Karpas-422 (cell line): ENCODE measurements around the gene MYO7B. TPM values are rescaled to one million over a fixed set of nuclear protein-coding genes. Genes with fewer than 3 reads are reported as not detected.

Experiments
- DNase-seq: peaks from one replicate; pipeline ENCODE4 v3.0.0-alpha.2; 2015
- H2AFZ ChIP-seq: fragments of 200-600 bp; sonication (generic); 2 replicates; pipeline ENCODE4 v1.6.1; 2014; ENCODE audit warnings: antibody characterized with exemption, low read length, mixed read lengths
- H3K27ac ChIP-seq: fragments of 200-600 bp; sonication (generic); 2 replicates; pipeline ENCODE4 v1.5.1; 2014; ENCODE audit warnings: mild to moderate bottlenecking, low read length, moderate library complexity
- H3K27me3 ChIP-seq: fragments of 200-600 bp; sonication (generic); 2 replicates; pipeline ENCODE4 v1.6.1; 2014; ENCODE audit warnings: low read length, mixed read lengths
- H3K36me3 ChIP-seq: fragments of 200-600 bp; sonication (generic); 2 replicates; pipeline ENCODE4 v1.6.1; 2014; ENCODE audit warnings: low read length, mixed read lengths; ENCODE audit not compliant: insufficient read depth
- H3K4me1 ChIP-seq: fragments of 200-600 bp; sonication (generic); 2 replicates; pipeline ENCODE4 v1.6.1; 2014; ENCODE audit warnings: mild to moderate bottlenecking, low read length, mixed read lengths
- H3K4me2 ChIP-seq: fragments of 200-600 bp; sonication (generic); 2 replicates; pipeline ENCODE4 v1.6.1; 2014; ENCODE audit warnings: low read length, low read depth, mild to moderate bottlenecking; ENCODE audit not compliant: poor library complexity, severe bottlenecking
- H3K4me3 ChIP-seq: fragments of 200-600 bp; sonication (generic); 2 replicates; pipeline ENCODE4 v1.5.1; 2014; ENCODE audit warnings: mild to moderate bottlenecking, antibody characterized with exemption, low read length, mixed read lengths
- H3K79me2 ChIP-seq: fragments of 200-600 bp; sonication (generic); 2 replicates; pipeline ENCODE4 v1.6.1; 2014; ENCODE audit warnings: mild to moderate bottlenecking, low read length, mixed read lengths
- H3K9ac ChIP-seq: fragments of 200-600 bp; sonication (generic); 2 replicates; pipeline ENCODE4 v1.6.0; 2014; ENCODE audit warnings: low read length
- H3K9me2 ChIP-seq: fragments of 200-600 bp; sonication (generic), shearing (Covaris generic); replicated peaks from 2 replicates; pipeline ENCODE4 v1.6.0; 2014; ENCODE audit warnings: mild to moderate bottlenecking, low read length, moderate library complexity; ENCODE audit not compliant: insufficient read depth
- H3K9me3 ChIP-seq: fragments of 300-700, 200-600 bp; sonication (generic); 2 replicates; pipeline ENCODE4 v1.6.1; 2014; ENCODE audit warnings: low read length, mixed read lengths
- H4K20me1 ChIP-seq: fragments of 200-600 bp; sonication (generic); 2 replicates; pipeline ENCODE4 v1.6.1; 2014; ENCODE audit warnings: mild to moderate bottlenecking, antibody characterized with exemption, low read length, low read depth; ENCODE audit not compliant: insufficient read depth
- total RNA-seq: library from RNA; depleted of rRNA; stranded (reverse); fragments of >200 nt; shearing (Covaris generic); gene quantifications from 2 replicates; pipeline ENCODE4 v1.2.3, GENCODE V29; 2014; ENCODE audit warnings: low replicate concordance

The MYO7B gene
- total RNA-seq, 1 experiment from 2014 or later: 3.0 TPM

DNA sequence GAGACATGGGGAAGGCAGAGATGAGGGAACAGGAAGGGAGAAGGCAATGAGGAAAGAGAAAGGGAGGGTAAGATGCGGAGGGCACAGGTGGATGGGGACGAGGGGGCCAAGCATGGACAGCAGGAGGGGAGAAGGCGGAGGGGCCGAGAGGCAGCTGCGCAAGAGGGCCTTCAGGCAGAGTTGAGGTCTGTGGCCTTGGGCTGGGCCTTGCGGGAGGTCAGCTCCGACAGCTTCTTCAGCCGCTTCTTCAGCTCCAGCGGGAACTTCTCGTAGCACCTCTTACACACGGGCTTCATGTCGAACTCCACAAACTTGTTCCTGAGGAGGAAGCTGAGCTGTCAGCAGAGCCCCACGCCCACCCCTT, 103.6 kb downstream of the MYO7B start:
- Histone ChIP-seq H3K27me3 (no peaks in the 10 kb centered on the region), H3K27ac (no peak overlapping the region), H3K79me2 (no peaks in the 10 kb centered on the region), H3K4me3 (no peak overlapping the region), H3K9me2 (no peaks in the 10 kb centered on the region), H3K36me3 (no peaks in the 10 kb centered on the region), H3K9me3 (no peaks in the 10 kb centered on the region), H4K20me1 (no peaks in the 10 kb centered on the region), H3K4me1 (peaks cover 47% of the 10 kb centered on the region), H3K9ac (no peak overlapping the region), H3K4me2 (no peak overlapping the region), H2AFZ (no peak overlapping the region)
- DNase-seq: no peak

DNA sequence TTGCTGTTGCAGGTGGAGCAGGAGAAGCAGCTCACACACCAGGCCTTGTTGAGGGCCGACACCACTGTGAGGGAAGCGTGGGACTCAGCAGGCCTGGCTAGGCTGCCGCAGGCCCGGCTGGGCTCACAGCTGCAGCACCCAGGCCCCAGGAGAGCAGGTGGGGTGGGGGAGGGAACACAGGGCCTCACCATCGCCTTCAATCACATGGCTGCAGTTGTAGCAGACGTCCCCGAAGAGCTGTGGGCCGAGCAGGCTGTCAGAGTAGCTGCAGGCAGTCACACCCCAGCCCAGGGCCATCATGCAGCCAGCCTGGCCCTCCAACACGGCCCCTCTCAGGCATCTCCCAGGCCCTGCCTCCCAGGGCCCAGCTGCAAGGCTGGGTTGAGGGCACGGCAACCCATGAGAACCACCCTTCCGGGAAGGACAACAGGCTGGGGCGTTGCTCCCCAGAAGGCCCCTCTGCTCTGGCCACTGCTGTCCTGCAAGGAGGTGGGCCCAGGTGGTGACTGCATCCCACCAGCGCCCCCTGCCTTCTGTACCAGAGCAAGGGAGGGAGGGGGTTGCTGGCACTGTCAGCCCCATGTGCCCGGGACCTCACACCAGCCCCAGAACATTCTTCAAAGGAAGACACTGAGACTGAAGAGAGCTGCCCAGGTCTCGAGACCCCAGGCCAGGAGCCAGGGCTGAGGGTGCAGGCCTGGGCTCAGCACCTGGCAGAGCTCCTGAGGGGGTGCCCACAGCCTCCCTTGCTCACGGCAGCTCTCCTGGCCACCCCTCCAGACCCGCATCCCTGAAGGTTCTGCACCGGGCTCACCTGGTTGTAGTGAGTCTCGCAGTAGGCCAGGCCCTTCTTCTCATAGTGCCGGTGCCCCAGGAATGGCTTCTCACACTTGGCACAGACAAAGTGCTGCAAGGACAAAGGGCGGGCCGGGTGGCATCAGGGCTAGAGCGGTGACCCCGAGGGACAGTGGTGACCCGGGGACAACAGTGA, 104.9 kb downstream of the MYO7B start:
- Histone ChIP-seq H4K20me1 (no peaks in the 10 kb centered on the region), H3K27me3 (no peaks in the 10 kb centered on the region), H3K4me1 (peaks cover 42% of the 10 kb centered on the region), H3K27ac (peak overlapping the region; percentile 70), H3K9me2 (no peaks in the 10 kb centered on the region), H3K79me2 (no peaks in the 10 kb centered on the region), H3K4me3 (peak overlapping the region; percentile 13; the same call in 1 of the 2 replicates), H2AFZ (peak overlapping the region; percentile 58; the same call in 1 of the 2 replicates), H3K4me2 (peak overlapping the region; percentile 45), H3K9me3 (no peaks in the 10 kb centered on the region), H3K36me3 (no peaks in the 10 kb centered on the region), H3K9ac (peak overlapping the region; percentile 63)
- DNase-seq: peak; percentile 92

- Histone ChIP-seq H3K27ac (no peak overlapping the region), H2AFZ (no peak overlapping the region), H3K4me3 (no peak overlapping the region), H3K4me2 (no peak overlapping the region), H3K9ac (no peak overlapping the region), H3K4me1 (peaks cover 42% of the 10 kb centered on the region), H4K20me1 (no peaks in the 10 kb centered on the region), H3K36me3 (no peaks in the 10 kb centered on the region), H3K27me3 (no peaks in the 10 kb centered on the region), H3K79me2 (no peaks in the 10 kb centered on the region), H3K9me2 (no peaks in the 10 kb centered on the region), H3K9me3 (no peaks in the 10 kb centered on the region)
- DNase-seq: no peak
Measured at GRCh38 chr2:127641133-127641532, 105.7 kb downstream of the MYO7B start.

DNA sequence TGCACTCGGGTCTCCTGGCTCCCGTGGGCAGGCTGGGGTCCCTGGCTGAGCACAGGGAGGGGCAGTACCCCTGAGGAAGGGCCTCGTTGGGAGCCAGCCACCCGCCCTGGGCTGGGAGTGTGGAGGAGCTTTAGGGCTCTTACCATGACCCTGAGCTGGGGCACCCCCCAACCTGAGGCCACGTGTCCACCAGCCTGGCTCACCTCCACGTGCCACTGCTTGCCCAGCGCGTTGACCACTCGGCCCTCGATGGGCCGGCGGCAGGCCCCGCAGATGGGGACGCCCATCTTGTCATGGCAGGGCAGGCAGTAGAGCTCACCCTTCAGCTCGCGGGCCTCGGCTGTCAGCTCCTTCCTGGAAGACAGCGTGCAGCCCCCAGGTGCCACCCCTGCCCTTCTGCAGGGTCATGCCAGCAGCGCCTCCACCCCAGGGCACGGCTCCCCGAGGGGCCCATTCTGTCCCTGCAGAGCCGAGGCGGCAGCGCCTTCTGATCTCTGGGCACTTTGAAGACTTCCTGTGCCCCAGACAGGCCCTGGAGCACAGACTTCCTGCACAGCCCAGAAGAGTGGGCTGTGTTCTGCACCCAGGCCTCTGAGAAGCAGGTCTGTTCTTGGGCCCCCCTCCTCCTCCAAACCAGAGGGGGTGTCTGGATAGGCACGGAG, 106.5 kb downstream of the MYO7B start:
- Histone ChIP-seq H3K4me1 (peaks cover 42% of the 10 kb centered on the region), H3K9me3 (no peaks in the 10 kb centered on the region), H3K79me2 (no peaks in the 10 kb centered on the region), H2AFZ (no peak overlapping the region), H3K36me3 (no peaks in the 10 kb centered on the region), H3K4me3 (no peak overlapping the region), H3K9me2 (no peaks in the 10 kb centered on the region), H3K9ac (no peak overlapping the region), H3K27ac (no peak overlapping the region), H3K4me2 (no peak overlapping the region), H4K20me1 (no peaks in the 10 kb centered on the region), H3K27me3 (no peaks in the 10 kb centered on the region)
- peak; percentile 48 for DNase-seq

DNA sequence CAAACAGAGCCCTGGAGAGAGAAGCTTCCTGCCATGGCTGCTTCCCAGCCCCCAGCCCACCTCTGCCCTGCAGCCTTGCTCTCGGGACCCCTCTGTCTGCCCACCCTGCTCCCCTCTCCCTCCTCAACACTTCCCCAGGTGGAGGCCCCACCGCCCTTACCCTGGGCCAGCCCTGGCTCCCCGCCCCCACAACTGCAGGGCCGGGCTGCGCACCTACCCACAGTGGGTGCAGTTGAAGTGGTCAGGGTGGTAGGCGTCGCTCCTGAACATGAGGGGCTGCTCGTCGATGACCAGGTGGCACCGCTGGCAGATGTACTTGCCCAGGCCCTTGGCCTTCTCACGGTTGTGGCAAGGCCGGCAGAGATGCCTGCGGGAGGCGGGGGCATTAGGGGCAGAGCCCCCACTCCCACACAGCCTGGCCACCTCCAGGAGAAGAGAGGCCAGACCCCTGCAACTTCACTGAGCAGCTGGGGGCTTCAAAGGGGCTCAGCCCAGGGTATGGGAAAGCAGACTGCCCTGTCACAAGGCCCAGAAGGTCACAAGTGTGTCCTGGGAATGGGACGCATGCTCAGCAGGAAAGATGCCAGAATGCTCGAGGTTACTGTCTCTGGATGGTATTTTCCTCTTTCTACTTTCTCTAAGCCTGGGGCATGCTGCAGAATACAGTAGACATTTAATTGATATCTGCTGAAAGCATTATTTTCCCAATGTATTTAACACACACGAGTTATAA, 107.4 kb downstream of the MYO7B start:
- Histone ChIP-seq H3K36me3 (no peaks in the 10 kb centered on the region), H3K4me3 (no peak overlapping the region), H3K79me2 (no peaks in the 10 kb centered on the region), H3K9ac (no peak overlapping the region), H3K27ac (no peak overlapping the region), H2AFZ (no peak overlapping the region), H3K27me3 (no peaks in the 10 kb centered on the region), H3K4me2 (no peak overlapping the region), H3K4me1 (peaks cover 34% of the 10 kb centered on the region), H3K9me2 (no peaks in the 10 kb centered on the region), H3K9me3 (no peaks in the 10 kb centered on the region), H4K20me1 (no peaks in the 10 kb centered on the region)
- no peak for DNase-seq

- no peaks in the 10 kb centered on the region for H3K36me3 ChIP-seq
- H3K4me3 ChIP-seq: no peak overlapping the region
- no peak overlapping the region for H3K9ac ChIP-seq
- peaks cover 27% of the 10 kb centered on the region for H3K4me1 ChIP-seq
- no peaks in the 10 kb centered on the region for H4K20me1 ChIP-seq
- H3K4me2 ChIP-seq: no peak overlapping the region
- no peaks in the 10 kb centered on the region for H3K9me3 ChIP-seq
- H3K27me3 ChIP-seq: no peaks in the 10 kb centered on the region
- H3K79me2 ChIP-seq: no peaks in the 10 kb centered on the region
- DNase-seq: no peak
- no peak overlapping the region for H2AFZ ChIP-seq
- H3K9me2 ChIP-seq: no peaks in the 10 kb centered on the region
- H3K27ac ChIP-seq: no peak overlapping the region
Measured at GRCh38 chr2:127643439-127644065, 108.1 kb downstream of the MYO7B start.

DNA sequence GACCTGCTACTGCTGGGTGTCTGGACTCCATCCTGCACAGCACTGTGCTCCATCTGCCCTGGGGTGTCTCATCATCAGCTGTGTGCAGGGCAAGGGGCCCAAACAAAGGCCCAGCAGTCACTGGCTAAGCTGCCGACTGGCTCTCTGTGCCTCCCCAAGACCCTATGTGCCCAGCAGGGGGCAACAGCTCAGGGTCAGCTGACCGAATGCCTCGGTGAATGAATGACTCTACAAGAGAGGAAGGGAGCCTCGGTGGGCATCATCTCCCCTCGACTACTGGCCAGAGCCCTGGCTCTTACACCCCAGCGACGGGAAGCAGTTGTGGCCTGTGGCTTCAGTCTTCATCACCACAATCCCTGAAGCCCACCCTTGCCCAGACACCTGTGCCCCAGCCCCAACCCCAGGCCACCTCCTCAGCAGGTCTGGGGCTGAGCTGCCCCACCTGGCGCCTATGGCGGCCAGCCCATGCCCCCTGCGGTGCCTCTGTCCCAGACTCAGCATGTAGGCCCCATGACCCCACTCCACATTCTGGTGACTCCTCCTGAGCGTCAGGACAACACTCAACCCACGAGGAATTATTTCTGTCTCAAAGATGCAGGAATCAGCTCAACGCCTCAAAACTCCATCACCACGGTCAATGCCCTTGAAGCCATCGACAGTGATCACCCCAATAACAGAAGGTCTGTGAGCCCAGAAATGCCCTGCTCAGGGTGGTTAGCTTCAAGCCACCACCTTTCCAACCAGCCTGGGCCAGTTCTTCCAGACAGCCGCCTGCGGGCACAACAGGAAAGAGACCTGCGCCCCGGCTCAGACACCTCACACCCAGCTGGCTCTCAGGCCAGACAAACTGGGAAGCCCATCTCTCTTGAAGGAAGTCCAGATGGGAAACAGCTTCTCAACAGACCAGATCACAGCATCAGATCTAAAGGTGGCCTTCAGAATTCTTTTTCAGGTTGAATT, 108.9 kb downstream of the MYO7B start:
- Histone ChIP-seq H3K9me2 (no peaks in the 10 kb centered on the region), H3K79me2 (no peaks in the 10 kb centered on the region), H3K9me3 (no peaks in the 10 kb centered on the region), H3K4me2 (no peak overlapping the region), H3K27me3 (no peaks in the 10 kb centered on the region), H3K4me3 (no peak overlapping the region), H3K4me1 (peaks cover 19% of the 10 kb centered on the region), H3K9ac (no peak overlapping the region), H3K36me3 (no peaks in the 10 kb centered on the region), H4K20me1 (no peaks in the 10 kb centered on the region), H2AFZ (no peak overlapping the region), H3K27ac (no peak overlapping the region)
- no peak for DNase-seq
